K562 (cell line): Measurements from ENCODE around the gene FAM187B. TPM values are rescaled to one million over a fixed set of nuclear protein-coding genes. Genes with fewer than 3 reads are reported as not detected.

Experiments
- ATF7 ChIP-seq: fragments of 450-650 bp; IDR thresholded peaks from 2 replicates; pipeline ENCODE4 v1.7.1; 2014; ENCODE audit warnings: mild to moderate bottlenecking, moderate library complexity
- CHAMP1 ChIP-seq: fragments of 450-650 bp; IDR thresholded peaks from 2 replicates; pipeline ENCODE4 v1.6.1; 2016; ENCODE audit warnings: mild to moderate bottlenecking
- EP400 ChIP-seq: fragments of 450-650 bp; IDR thresholded peaks from 2 replicates; pipeline ENCODE4 v1.6.1; 2017; ENCODE audit warnings: antibody characterized with exemption, mild to moderate bottlenecking, moderate library complexity
- GTF2F1 ChIP-seq: IDR thresholded peaks from 2 replicates; pipeline ENCODE4 v1.6.1; 2011; ENCODE audit warnings: low read depth, low read length, improper control_type of control experiment
- KDM1A ChIP-seq, 2 experiments: fragments of 450-650 bp; IDR thresholded peaks; 2 replicates each; pipeline ENCODE4 v1.6.1; 2016; ENCODE audit warnings: mild to moderate bottlenecking in 2 of 2
- KHSRP ChIP-seq: fragments of 450-650 bp; IDR thresholded peaks from 2 replicates; pipeline ENCODE4 v1.6.1; 2017
- LEF1 ChIP-seq: fragments of 450-650 bp; IDR thresholded peaks from 2 replicates; pipeline ENCODE4 v1.6.1; 2016; ENCODE audit warnings: mild to moderate bottlenecking
- MEF2D ChIP-seq: conservative IDR thresholded peaks from 2 replicates; pipeline ENCODE4 v1.6.1; 2016; ENCODE audit warnings: low read depth, missing genetic modification characterization, missing compliant biosample characterization
- NKRF ChIP-seq: fragments of 450-650 bp; IDR thresholded peaks from 2 replicates; pipeline ENCODE4 v1.6.1; 2016; ENCODE audit warnings: borderline replicate concordance
- POLR3G ChIP-seq: IDR thresholded peaks from 2 replicates; pipeline ENCODE4 v1.6.1; 2011; ENCODE audit not compliant: insufficient read length, insufficient replicate concordance; ENCODE audit errors: extremely low read depth
- SMAD1 ChIP-seq: fragments of 150-350 bp; IDR thresholded peaks from 2 replicates; pipeline ENCODE4 v1.6.1; 2014; ENCODE audit warnings: low read length, low read depth; ENCODE audit not compliant: partially characterized antibody
- ZFP36 ChIP-seq: fragments of 150-350 bp; IDR thresholded peaks from 2 replicates; pipeline ENCODE4 v1.6.1; 2018; ENCODE audit warnings: low read length, low read depth; ENCODE audit not compliant: partially characterized antibody
- ZNF785 ChIP-seq: fragments of 250-450 bp; sonication (Bioruptor Pico); IDR thresholded peaks from 2 replicates; pipeline ENCODE4 v1.4.0; 2020; ENCODE audit warnings: mild to moderate bottlenecking
- polyA plus RNA-seq, 8 experiments: library from polyadenylated mRNA; depleted of rRNA in 4 of 8; stranded (reverse) in 5 of 8; unstranded in 3 of 8; fragments of >200 nt; fragmentation: Nextera tagmentation in 2 of 8; fragmentation: Illumina TruSeq in 1 of 8; extraction: Ambion mirVana in 2 of 8; extraction: Trizol in 1 of 8; gene quantifications; 2 replicates each; pipeline versions ENCODE4 v1.2.1 to v1.2.3, GENCODE V29; 2011 to 2014; ENCODE audit warnings: inconsistent platforms in 1 of 8, missing spikeins in 1 of 8
- total RNA-seq, 7 experiments: library from RNA; depleted of rRNA in 6 of 7; stranded (reverse); fragments of >200 nt in 6 of 7; fragmentation: Illumina TruSeq in 2 of 7; extraction: Trizol in 2 of 7; gene quantifications; 2 replicates each; pipeline versions ENCODE4 v1.2.1 to v1.2.3, GENCODE V29; 2011 to 2021; ENCODE audit warnings: low replicate concordance in 1 of 7
- TF ChIP-seq, protein P1 (sequence below): conservative IDR thresholded peaks from 2 replicates; pipeline ENCODE4 v1.6.1; 2011; ENCODE audit warnings: low read depth, mild to moderate bottlenecking, low read length; ENCODE audit not compliant: control insufficient read depth
- TF ChIP-seq, protein P2 (sequence below): fragments of 450-650 bp; IDR thresholded peaks from 2 replicates; pipeline ENCODE4 v1.6.1; 2014; ENCODE audit warnings: low read depth, mild to moderate bottlenecking, moderate library complexity, borderline replicate concordance
- TF ChIP-seq, protein P3 (sequence below): sonication (generic); formaldehyde crosslinking; IDR thresholded peaks from 2 replicates; pipeline ENCODE4 v1.8.1; 2023; ENCODE audit warnings: mild to moderate bottlenecking, missing genetic modification reagents

FAM187B gene
- total and polyA plus RNA-seq, 9 of the 15 experiments (the other 6 are each of a cell fraction or from before 2014, with no cell fraction given): 0.04 to 0.09 TPM; not detected in 7

GRCh38 chr19:35220315-35220921, 8.1 kb downstream of the FAM187B start (continued):
- TF ChIP-seq CHAMP1 (peak; percentile 87), LEF1 (peak; percentile 96), MEF2D (peak; percentile 69; the same call in 1 of the 2 replicates), KHSRP (peak; percentile 26; the same call in 1 of the 2 replicates), EP400 (peak; percentile 57), ZNF785 (no peak), NKRF (no peak), KDM1A (IDR thresholded peaks at IDR 0.05) (peak; percentile 97 to 98), ZFP36 (no peak), POLR3G (no peak), ATF7 (peak; percentile 74), GTF2F1 (no peak), SMAD1 (no peak)
- TF ChIP-seq, protein P1, sequence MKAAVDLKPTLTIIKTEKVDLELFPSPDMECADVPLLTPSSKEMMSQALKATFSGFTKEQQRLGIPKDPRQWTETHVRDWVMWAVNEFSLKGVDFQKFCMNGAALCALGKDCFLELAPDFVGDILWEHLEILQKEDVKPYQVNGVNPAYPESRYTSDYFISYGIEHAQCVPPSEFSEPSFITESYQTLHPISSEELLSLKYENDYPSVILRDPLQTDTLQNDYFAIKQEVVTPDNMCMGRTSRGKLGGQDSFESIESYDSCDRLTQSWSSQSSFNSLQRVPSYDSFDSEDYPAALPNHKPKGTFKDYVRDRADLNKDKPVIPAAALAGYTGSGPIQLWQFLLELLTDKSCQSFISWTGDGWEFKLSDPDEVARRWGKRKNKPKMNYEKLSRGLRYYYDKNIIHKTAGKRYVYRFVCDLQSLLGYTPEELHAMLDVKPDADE: no peak
- TF ChIP-seq, protein P2, sequence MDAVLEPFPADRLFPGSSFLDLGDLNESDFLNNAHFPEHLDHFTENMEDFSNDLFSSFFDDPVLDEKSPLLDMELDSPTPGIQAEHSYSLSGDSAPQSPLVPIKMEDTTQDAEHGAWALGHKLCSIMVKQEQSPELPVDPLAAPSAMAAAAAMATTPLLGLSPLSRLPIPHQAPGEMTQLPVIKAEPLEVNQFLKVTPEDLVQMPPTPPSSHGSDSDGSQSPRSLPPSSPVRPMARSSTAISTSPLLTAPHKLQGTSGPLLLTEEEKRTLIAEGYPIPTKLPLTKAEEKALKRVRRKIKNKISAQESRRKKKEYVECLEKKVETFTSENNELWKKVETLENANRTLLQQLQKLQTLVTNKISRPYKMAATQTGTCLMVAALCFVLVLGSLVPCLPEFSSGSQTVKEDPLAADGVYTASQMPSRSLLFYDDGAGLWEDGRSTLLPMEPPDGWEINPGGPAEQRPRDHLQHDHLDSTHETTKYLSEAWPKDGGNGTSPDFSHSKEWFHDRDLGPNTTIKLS: peak; percentile 53; the same call in 1 of the 2 replicates
- TF ChIP-seq, protein P3, sequence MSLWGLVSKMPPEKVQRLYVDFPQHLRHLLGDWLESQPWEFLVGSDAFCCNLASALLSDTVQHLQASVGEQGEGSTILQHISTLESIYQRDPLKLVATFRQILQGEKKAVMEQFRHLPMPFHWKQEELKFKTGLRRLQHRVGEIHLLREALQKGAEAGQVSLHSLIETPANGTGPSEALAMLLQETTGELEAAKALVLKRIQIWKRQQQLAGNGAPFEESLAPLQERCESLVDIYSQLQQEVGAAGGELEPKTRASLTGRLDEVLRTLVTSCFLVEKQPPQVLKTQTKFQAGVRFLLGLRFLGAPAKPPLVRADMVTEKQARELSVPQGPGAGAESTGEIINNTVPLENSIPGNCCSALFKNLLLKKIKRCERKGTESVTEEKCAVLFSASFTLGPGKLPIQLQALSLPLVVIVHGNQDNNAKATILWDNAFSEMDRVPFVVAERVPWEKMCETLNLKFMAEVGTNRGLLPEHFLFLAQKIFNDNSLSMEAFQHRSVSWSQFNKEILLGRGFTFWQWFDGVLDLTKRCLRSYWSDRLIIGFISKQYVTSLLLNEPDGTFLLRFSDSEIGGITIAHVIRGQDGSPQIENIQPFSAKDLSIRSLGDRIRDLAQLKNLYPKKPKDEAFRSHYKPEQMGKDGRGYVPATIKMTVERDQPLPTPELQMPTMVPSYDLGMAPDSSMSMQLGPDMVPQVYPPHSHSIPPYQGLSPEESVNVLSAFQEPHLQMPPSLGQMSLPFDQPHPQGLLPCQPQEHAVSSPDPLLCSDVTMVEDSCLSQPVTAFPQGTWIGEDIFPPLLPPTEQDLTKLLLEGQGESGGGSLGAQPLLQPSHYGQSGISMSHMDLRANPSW: no peak
